Activated T-cell treated with anti-CD3 and anti-CD28 coated beads for 4 hours (primary cell): ENCODE measurements around the gene OR5P2.
"Not testable (repeated sequence)": the region's sequence is repeated elsewhere in the genome, so short reads cannot be mapped to it uniquely, and the experiment has no call there.

Experiments used
- DNase-seq: peaks from one replicate; pipeline ENCODE4 v3.0.0-alpha.2; 2020

The OR5P2 gene, protein sequence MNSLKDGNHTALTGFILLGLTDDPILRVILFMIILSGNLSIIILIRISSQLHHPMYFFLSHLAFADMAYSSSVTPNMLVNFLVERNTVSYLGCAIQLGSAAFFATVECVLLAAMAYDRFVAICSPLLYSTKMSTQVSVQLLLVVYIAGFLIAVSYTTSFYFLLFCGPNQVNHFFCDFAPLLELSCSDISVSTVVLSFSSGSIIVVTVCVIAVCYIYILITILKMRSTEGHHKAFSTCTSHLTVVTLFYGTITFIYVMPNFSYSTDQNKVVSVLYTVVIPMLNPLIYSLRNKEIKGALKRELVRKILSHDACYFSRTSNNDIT

DNA sequence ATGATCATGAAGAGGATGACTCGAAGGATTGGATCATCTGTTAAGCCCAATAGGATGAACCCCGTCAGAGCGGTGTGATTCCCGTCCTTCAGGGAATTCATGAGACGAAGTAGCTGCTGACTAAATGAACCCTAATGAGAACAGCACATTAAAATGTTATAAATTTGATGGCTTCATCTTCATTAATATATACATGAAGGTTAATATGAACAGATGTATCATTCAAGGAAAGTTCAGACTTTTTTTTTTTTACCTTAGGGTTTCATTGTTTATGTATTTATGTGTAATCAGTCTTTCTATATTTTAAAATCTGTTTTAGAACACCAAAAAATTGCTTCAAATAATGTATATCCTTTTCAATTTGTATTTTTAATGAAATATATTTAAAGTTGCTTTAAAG, at the start of gene OR5P2:
OR5P2 (minus strand) TSS at position 101 of the 400 bp plus-strand sequence; CDS start at position 101, 0 bp downstream.
- DNase-seq: no peak

DNA sequence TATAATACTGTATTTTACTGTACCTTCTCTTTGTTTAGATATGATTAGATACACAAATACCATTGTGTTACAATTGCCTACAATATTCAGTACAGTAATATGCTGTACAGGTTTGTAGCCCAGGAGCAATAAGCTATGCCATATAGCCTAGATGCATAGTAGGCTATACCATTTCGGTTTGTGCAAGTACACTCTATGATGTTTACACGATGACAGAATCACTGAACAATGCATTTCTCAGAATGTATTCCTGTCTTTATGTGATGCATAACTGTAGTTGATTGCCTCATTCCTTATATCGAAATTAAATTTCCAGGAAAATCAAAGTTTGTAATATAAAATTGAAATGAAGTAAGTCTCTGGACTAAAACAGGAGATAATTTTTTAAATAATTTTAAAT, 49.3 kb upstream of the OR5P2 start:
- DNase-seq: no peak

DNA sequence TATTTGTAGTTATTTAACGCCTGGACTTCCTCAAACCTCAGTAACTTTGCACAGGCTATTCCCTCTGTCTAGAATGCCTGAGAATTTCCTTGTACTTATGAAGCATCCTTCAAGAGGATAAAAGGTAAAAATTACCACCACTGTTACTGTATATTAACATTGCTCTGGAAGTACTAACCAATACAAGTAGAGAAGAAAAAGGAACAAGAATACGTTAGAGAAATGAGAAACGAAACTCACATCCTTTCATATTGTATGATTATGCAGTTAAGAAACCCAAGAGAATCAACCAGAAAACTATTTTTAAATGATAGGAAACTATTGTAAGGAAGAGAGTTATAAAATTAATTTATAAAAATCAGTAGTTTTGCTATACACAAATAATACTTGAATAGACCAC, 48.2 kb upstream of the OR5P2 start:
- no peak for DNase-seq

DNA sequence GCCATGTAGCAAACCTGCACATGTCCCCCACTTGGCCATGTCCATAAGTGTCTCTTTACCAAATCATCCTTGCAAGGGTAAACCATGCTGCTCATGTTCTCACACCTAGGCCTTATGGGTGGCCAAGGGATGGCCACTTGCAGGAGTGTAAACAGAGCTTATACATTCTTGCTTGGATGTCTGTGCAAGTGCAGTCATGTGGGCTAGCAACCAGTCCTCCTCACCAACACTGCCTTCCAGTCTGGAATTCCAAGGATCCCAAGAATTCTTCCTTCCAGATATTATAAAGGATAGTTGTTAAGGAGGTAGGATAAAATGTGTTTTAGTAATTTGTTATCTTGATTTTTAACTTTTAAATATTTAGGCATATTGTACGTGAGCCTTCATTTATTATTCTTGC, 47.8 kb upstream of the OR5P2 start:
- DNase-seq: no peak

DNA sequence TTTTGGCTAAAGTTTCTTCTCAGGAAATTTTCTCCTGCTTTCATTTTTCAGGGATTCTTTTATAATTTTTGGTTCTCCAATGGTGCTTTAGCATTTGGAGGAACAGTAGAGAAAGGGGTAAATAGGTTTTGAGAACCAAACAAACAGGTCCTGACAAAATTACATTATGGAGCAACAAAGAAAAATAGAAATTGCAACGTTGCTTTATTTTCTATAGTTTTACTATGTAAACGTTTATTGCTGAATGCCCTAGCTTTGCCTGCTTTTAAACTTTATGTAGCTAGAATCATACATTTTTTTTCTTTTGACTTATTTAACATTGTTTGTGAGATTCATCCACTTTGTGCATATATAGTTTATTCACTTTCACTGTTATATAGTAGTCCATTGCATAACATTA, 43.8 kb upstream of the OR5P2 start:
- no peak for DNase-seq

DNA sequence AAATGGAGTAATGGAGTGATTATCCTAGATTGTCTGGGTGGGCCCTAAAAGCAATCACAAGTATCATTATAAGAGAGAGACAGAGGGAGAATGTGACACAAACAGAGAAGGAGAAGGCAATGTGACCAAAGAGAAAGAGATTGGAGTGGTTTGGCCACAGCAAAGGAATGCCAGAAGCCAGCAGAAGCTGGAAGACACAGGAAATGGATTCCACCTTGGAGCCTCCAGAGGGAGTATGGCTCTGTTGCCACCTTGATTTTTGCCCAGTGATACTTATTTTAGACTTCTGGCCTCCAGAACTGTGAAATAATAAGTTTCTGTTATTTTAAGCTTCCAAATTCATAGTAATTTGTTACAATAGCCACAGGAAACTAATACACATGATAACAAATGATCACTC, 36.8 kb upstream of the OR5P2 start:
- no peak for DNase-seq

DNA sequence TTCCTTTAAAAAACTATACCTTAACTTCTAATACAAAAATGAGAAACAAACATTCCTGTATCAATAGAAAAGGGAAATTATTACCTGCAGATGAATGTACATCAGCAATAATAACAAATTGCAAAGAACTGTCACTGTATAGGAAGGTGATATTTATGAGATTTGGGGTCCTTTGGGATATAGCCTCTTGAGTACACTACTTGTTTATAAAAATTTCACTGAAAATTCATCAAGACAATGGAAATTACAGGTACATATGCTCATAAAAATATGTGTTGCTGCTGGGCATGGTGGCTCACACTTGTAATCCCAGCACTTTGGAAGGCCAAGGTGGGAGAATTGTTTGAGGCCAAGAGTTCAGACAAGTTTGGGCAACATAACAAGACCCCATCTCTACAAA, 34.0 kb upstream of the OR5P2 start, which contains the start of gene OR5P3:
OR5P3 (minus strand) TSS at position 101 of the 400 bp plus-strand sequence.
- DNase-seq: no peak

DNA sequence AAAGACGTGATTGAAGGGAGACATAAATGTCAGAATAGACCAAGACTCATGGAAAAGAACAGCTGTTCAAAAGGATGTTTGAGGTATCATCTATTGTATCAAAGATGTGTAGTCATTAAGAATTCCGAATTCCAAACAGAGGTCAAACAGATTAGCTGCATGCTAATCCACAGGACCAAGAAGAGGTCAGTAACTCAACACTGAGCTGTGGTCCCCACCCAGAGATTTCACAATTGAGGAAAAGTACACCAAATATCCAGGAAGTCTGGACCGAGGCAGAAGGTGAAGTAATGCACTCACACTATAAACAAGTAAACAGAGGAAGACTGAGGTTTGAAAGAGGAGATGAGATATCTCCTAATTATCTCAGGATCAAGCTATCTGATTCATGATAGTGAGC, 29.6 kb upstream of the OR5P2 start:
- DNase-seq: no peak

DNA sequence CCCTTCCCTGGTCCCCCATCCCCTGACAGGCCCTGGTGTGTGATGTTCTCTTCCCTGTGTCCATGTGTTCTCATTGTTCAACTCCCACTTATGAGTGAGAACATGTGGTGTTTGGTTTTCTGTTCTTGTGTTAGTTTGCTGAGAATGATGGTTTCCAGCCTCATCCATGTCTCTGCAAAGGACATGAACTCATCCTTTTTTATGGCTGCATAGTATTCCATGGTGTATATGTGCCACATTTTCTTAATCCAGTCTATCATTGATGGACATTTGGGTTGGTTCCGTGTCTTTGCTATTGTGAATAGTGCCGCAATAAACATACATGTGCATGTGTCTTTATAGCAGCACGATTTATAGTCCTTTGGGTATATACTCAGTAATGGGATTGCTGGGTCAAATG, 23.7 kb upstream of the OR5P2 start:
- not testable (repeated sequence) for DNase-seq

DNA sequence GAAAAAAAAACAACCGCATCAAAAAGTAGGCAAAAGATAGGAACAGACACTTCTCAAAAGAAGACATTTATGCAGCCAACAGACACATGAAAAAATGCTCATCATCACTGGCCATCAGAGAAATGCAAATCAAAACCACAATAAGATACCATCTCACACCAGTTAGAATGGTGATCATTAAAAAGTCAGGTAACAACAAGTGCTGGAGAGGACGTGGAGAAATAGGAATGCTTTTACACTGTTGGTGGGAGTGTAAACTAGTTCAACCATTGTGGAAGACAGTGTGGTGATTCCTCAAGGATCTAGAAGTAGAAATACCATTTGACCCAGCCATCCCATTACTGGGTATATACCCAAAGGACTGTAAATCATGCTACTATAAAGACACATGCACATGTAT, 18.2 kb upstream of the OR5P2 start:
- DNase-seq: not testable (repeated sequence)

DNA sequence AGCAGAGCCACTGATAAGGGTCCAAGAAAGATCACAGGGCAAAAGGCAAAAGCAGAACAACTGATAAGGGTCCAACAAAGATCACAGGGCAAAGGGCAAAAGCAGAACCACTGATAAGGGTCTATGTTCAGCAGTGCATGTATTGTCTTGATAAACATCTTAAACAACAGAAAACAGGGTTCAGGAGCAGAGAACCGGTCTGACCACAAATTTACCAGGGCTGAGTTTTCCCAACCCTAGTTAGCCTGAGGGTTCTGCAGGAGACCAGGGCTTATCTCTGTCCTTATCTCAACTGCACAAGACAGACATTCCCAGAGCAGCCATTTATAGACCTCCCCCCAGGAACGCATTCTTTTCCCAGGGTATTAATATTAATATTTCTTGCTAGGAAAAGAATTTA, 13.6 kb upstream of the OR5P2 start:
- not testable (repeated sequence) for DNase-seq

DNA sequence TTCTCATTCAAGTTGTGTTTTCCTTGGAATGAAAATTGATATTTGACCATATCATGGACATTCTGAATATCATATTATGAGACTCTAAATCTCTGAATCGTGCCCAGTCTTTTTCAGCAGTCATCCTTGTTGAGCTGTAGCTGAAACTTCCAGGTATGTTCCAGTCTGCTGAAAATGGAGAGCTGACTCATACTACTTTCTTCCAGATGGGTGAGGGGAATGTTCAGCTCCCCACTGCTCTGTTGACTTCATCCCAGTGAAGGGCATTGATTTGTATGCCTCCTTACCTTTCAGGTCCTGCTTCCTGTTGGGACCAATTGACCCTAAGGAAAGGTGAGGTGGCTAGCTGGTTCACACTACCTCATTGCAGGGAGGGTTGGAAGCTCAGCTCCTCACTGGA, 3.5 kb downstream of the OR5P2 start:
- DNase-seq: no peak

DNA sequence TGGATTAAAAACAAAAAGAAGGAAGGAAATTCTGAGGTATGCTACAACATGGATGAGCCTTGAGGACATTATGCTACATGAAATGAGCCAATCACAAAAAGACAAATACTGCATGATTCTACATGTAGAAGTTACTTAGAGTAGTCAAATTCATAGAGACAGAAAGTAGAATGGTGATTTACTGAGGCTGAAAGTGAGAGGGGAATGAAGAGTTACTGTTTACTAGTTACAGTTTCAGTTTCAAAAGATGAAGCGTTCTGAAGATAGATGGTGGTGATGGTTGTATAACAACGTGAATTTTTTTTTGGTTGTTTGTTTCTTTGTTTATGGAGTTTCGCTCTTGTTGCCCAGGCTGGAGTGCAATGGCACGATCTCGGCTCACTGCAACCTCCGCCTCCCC, 9.5 kb downstream of the OR5P2 start:
- DNase-seq: no peak

DNA sequence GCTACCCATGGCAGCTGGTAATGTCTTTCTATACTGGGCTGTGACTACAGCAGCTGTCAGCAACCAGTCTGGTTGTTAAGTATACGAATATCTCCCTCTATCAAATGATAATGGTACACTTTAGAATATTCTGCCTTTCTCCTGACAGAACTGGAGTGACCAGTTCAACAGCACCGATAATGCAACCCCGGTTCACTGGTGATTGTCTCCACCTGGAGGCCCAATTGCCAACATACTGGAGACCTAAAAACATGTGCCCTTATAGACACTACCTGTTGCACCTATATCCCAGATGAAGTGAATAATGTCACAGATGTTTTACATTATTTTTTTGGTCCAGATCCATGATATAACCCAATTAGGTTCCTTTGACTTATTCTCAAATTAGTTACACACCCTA, 21.1 kb downstream of the OR5P2 start:
- DNase-seq: no peak

DNA sequence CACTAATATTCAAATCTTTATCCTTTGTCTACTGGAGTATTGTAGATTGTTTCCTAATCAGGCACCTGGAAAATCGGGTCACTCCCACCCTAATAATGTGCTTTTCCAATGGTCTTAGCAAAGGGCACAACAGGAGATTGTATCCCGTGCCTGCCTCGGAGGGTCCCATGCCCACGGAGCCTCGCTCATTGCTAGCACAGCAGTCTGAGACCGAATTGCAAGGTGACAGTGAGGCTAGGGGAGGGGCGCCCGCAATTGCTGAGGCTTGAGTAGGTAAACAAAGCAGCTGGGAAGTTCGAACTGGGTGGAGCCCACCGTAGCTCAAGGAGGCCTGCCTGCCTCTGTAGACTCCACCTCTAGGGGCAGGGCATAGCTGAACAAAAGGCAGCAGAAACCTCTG, 32.4 kb downstream of the OR5P2 start:
- not testable (repeated sequence) for DNase-seq

DNA sequence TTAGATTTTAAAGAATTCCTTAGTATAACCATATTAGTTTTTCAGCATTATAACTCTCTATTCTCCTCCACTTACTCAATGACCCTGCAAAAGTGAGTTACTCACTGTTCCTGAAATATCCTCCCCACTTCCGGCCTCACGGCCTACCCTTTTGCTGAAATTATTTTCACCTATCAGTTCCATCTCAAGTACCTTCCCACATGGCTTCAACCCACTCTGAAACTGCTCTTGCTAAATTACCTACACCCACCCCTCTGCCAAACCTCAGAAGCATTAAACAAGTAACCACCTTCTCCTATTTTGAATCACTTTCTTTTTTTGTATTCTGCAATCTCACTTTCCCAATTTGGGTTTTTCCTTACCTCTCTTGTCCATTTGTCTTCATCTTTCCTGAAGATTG, 37.7 kb downstream of the OR5P2 start:
- DNase-seq: no peak

DNA sequence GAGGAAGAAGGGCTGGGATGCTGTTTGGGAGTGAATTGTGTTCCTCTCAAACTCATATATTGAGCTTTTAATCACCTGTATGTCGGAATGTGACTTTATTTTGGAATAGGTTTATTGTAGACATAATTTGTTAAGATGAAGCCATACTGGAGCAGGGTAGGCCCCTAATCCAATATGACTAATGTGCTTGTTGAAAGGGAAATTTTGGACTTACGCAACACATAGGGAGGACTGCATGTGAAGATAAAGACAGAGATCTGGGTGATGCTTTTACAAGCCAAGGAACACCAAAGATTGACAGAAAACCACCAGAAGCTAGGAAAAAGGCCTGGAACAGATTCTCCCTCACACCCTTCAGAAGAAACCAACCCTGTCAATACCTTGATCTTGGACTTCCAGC, 47.3 kb downstream of the OR5P2 start:
- no peak for DNase-seq
